Measurements from ENCODE around the gene PDZD2.
"Not testable (repeated sequence)": the region's sequence is repeated elsewhere in the genome, so short reads cannot be mapped to it uniquely, and the experiment has no call there.

DNA sequence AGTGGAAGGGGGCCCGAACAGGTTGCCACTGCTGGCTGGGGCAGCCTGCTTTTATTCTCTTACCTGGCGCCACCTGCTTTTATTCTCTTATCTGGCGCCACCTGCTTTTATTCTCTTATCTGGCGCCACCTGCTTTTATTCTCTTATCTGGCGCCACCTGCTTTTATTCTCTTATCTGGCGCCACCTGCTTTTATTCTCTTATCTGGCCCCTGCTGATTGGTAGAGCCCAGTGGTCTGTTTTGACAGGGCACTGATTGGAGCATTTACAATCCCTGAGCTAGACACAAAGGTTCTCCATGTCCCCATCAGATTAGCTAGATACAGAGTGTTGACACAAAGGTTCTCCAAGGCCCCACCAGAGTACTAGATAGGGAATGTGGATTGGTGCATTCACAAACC lies 52.5 kb downstream of the PDZD2 start:
- not testable (repeated sequence) for TF ChIP-seq CTCF (IDR thresholded peaks at IDR 0.05; ENCODE audit: insufficient read depth, low read length); POLR2AphosphoS5 (IDR thresholded peaks at IDR 0.05; ENCODE audit: low read depth)

Data from HL-60 (cell line).